GM12878 (cell line): ENCODE data around the gene LRRC15. TPM values are rescaled to one million over a fixed set of nuclear protein-coding genes. Genes with fewer than 3 reads are reported as not detected.

Experiments
- ATAC-seq: fragments of 200-7000 bp; cut with Tn5 transposase; 3 replicates; pipeline ENCODE4 v1.9.1; 2020; ENCODE audit warnings: mild to moderate bottlenecking, moderate library complexity
- BruUV-seq: library from RNA; stranded (reverse); fragments of 400-500 nt; replicated peaks from 2 replicates; lab custom pipeline; 2021; lab: Mats Ljungman, UMichigan
- CTCF ChIA-PET: fragments of 300-600 bp; sonication (Branson Sonifier 250); formaldehyde crosslinking; extraction: SDS; loops from one replicate; lab custom pipeline; 2021; ENCODE audit warnings: inconsistent platforms; lab: Yijun Ruan, JAX
- POLR2A ChIA-PET: fragments of 350-600 bp; formaldehyde crosslinking; extraction: SDS; loops from one replicate; lab custom pipeline; 2021; ENCODE audit warnings: inconsistent platforms; lab: Charles Lee
- RAD21 ChIA-PET: fragments of 300-600 bp; sonication (Branson Sonifier 250); formaldehyde crosslinking; loops from one replicate; lab custom pipeline; 2023; ENCODE audit warnings: antibody characterized with exemption; ENCODE audit not compliant: unreplicated experiment; lab: Charles Lee
- SMC1A ChIA-PET: fragments of 300-600 bp; sonication (Branson Sonifier 250); formaldehyde crosslinking; loops from one replicate; lab custom pipeline; 2023; ENCODE audit not compliant: unreplicated experiment, uncharacterized antibody; lab: Charles Lee
- DNase-seq: peaks from one replicate; pipeline ENCODE4 v3.0.0-alpha.2; 2011; ENCODE audit warnings: low read depth, low spot score
- FAIRE-seq: peaks from 3 replicates; lab custom pipeline; 2011; peaks lifted over from hg19 to GRCh38; lab: Jason Lieb, UNC
- H2AFZ ChIP-seq: 2 replicates; pipeline ENCODE4 v1.6.0; 2011; ENCODE audit warnings: low read depth, low read length, control low read depth; ENCODE audit not compliant: control insufficient read depth
- H3K27ac ChIP-seq: 2 replicates; pipeline ENCODE4 v1.5.1; 2011; ENCODE audit warnings: control low read depth; ENCODE audit not compliant: control insufficient read depth, insufficient read depth
- H3K27me3 ChIP-seq, 2 experiments: replicated peaks in 1 of 2; 2 replicates each; pipeline versions ENCODE4 v1.6.0 to v1.6.1; 2011; ENCODE audit warnings: low read length in 1 of 2; ENCODE audit not compliant: control insufficient read depth in 2 of 2, insufficient read depth in 2 of 2
- H3K36me3 ChIP-seq, 2 experiments: 2 replicates each; pipeline ENCODE4 v1.5.1; 2011; ENCODE audit warnings: low read length in 1 of 2; ENCODE audit not compliant: control insufficient read depth in 2 of 2, insufficient read depth in 2 of 2
- H3K4me1 ChIP-seq: 2 replicates; pipeline ENCODE4 v1.6.1; 2011; ENCODE audit warnings: mild to moderate bottlenecking, low read length, moderate library complexity, mixed read lengths; ENCODE audit not compliant: control insufficient read depth, insufficient read depth
- H3K4me2 ChIP-seq: 2 replicates; pipeline ENCODE4 v1.6.0; 2011; ENCODE audit warnings: control low read depth; ENCODE audit not compliant: control insufficient read depth, insufficient read depth
- H3K4me3 ChIP-seq: fragments of 200-600 bp; sonication (generic); 2 replicates; pipeline ENCODE4 v1.5.1; 2016
- H3K79me2 ChIP-seq: 2 replicates; pipeline ENCODE4 v1.6.0; 2011; ENCODE audit warnings: low read length; ENCODE audit not compliant: control insufficient read depth, insufficient read depth
- H3K9ac ChIP-seq: 2 replicates; pipeline ENCODE4 v1.8.0; 2011; ENCODE audit warnings: low read length, control low read depth, mixed read lengths; ENCODE audit not compliant: control insufficient read depth, insufficient read depth
- H3K9me3 ChIP-seq: replicated peaks from 3 replicates; pipeline ENCODE4 v1.5.1; 2011; ENCODE audit warnings: mild to moderate bottlenecking, low read length; ENCODE audit not compliant: control insufficient read depth, insufficient read depth
- H4K20me1 ChIP-seq: 2 replicates; pipeline ENCODE4 v1.6.0; 2011; ENCODE audit not compliant: control insufficient read depth, insufficient read depth
- IKZF1 ChIP-seq: fragments of 450-650 bp; conservative IDR thresholded peaks from 2 replicates; pipeline ENCODE4 v1.6.1; 2017; ENCODE audit warnings: antibody characterized with exemption, mild to moderate bottlenecking
- KDM1A ChIP-seq: fragments of 200-600 bp; sonication (generic); IDR thresholded peaks from 2 replicates; pipeline ENCODE4 v1.6.1; 2016; ENCODE audit warnings: borderline replicate concordance
- NKRF ChIP-seq: fragments of 450-650 bp; conservative IDR thresholded peaks from 2 replicates; pipeline ENCODE4 v1.6.1; 2017; ENCODE audit warnings: mild to moderate bottlenecking, moderate library complexity
- REST ChIP-seq: IDR thresholded peaks from 2 replicates; pipeline ENCODE4 v1.6.1; 2012; ENCODE audit warnings: mild to moderate bottlenecking, low read depth, low read length
- SP1 ChIP-seq: IDR thresholded peaks from one replicate; pipeline ENCODE4 v1.6.1; 2011; ENCODE audit warnings: low read depth, low read length
- STAT1 ChIP-seq: fragments of 450-650 bp; conservative IDR thresholded peaks from 2 replicates; pipeline ENCODE4 v1.6.1; 2014; ENCODE audit warnings: antibody characterized with exemption, mild to moderate bottlenecking
- SUPT20H ChIP-seq: IDR thresholded peaks from 2 replicates; pipeline ENCODE4 v1.6.1; 2011; ENCODE audit warnings: low read depth, mild to moderate bottlenecking, low read length, moderate library complexity, borderline replicate concordance; ENCODE audit not compliant: control insufficient read depth
- ZBTB11 ChIP-seq: fragments of 450-650 bp; formaldehyde crosslinking; IDR thresholded peaks from 2 replicates; pipeline ENCODE4 v1.5.0; 2022; ENCODE audit warnings: mild to moderate bottlenecking, missing genetic modification characterization
- WGBS: methylation state at CpG from one replicate; pipeline ENCODE4 v1.1.6; 2016; ENCODE audit warnings: low lambda C conversion rate; ENCODE audit not compliant: insufficient replicate concordance, insufficient coverage; ENCODE audit errors: missing lambda C conversion rate; 5-methylcytosine and 5-hydroxymethylcytosine counted together
- in situ Hi-C: fragments of 300-500 bp; cut with MboI; formaldehyde crosslinking; loops from 9 replicates; pipeline ENCODE4 v1.14.3; 2018; ENCODE audit warnings: mixed read lengths
- intact Hi-C: fragments of 100-400 bp; cut with micrococcal nuclease; formaldehyde crosslinking; loops from one replicate; pipeline ENCODE4 v1.14.2; 2022; ENCODE audit not compliant: unreplicated experiment
- polyA plus RNA-seq, 11 experiments: library from polyadenylated mRNA; depleted of rRNA in 4 of 11; unstranded in 6 of 11; stranded (reverse) in 5 of 11; fragments of >200 nt; fragmentation: Nextera tagmentation in 4 of 11; fragmentation: Illumina TruSeq in 1 of 11; extraction: Ambion mirVana in 4 of 11; extraction: Trizol in 1 of 11; gene quantifications; 1 replicate in 1 of 11; 2 replicates in 10 of 11; pipeline versions ENCODE4 v1.2.1 to v1.2.3, GENCODE V29; 2011 to 2016; ENCODE audit warnings: inconsistent platforms in 2 of 11, missing spikeins in 2 of 11, low read depth in 1 of 11
- total RNA-seq, 4 experiments: library from RNA; depleted of rRNA in 3 of 4; stranded (reverse); fragments of >200 nt in 3 of 4; fragmentation: Illumina TruSeq in 1 of 4; extraction: Trizol in 1 of 4; gene quantifications; 2 replicates each; pipeline versions ENCODE4 v1.2.1 to v1.2.3, GENCODE V29; 2013 to 2021

Gene LRRC15
- total and polyA plus RNA-seq, 10 of the 15 experiments (the other 5 are each of a cell fraction or from before 2014, with no cell fraction given): not detected

GRCh38 chr3:194351080-194351672 lies 18.4 kb downstream of the LRRC15 start, which contains the start of gene CPN2:
TSS of gene CPN2 (minus strand) at chr3:194351328. CDS start at chr3:194342702, 8,626 bp downstream.
- WGBS: 64% methylated on average over 24 of the region's 24 CpGs
- Histone ChIP-seq H3K4me2 (no peak within 1 kb of the TSS), H4K20me1 (no peaks in the 10 kb centered on the region), H2AFZ (no peak within 1 kb of the TSS), H3K4me1 (no peaks in the 10 kb centered on the region), H3K36me3 (no peaks in the 10 kb centered on the region), H3K27ac (no peak within 1 kb of the TSS)
- no peak for DNase-seq
- TF ChIP-seq SP1 (no peak), KDM1A (no peak), IKZF1 (no peak), NKRF (no peak), STAT1 (no peak), SUPT20H (no peak), ZBTB11 (no peak), REST (no peak)
- TF ChIP-seq, all 136 proteins: peak for 0
- H3K79me2 ChIP-seq: no peaks in the 10 kb centered on the region
- no peak for FAIRE-seq
- intact Hi-C loops (no loop called here), in situ Hi-C loops (no loop called here)
- POLR2A ChIA-PET: no interaction called here
- CTCF ChIA-PET: no interaction called here
- no peak for ATAC-seq
- SMC1A ChIA-PET: interaction anchor here (1.2 kb wide), 1 partner anchor 53 kb away, joined by 3 read pairs; no protein-coding TSS in a partner anchor
- no peaks in the 10 kb centered on the region for H3K9me3 ChIP-seq
- no peak within 1 kb of the TSS for H3K4me3 ChIP-seq
- no peak within 1 kb of the TSS for H3K9ac ChIP-seq
- BruUV-seq: no TSS peak
- no peaks in the 10 kb centered on the region; a peak in 1 of 4 replicates for H3K27me3 ChIP-seq
- RAD21 ChIA-PET: no interaction called here
